GM12874 (cell line): ENCODE measurements around the gene EPDR1.

Experiments
- CTCF ChIP-seq: IDR thresholded peaks from 2 replicates; pipeline ENCODE4 v1.5.1; 2011; ENCODE audit warnings: low read depth, mild to moderate bottlenecking, control low read depth, low read length, moderate library complexity; ENCODE audit not compliant: insufficient read depth

Gene EPDR1

GRCh38 chr7:37964196-37964595 is 43.8 kb downstream of the EPDR1 start:
- no peak for TF ChIP-seq CTCF

GRCh38 chr7:37970211-37970610 is 49.8 kb downstream of the EPDR1 start:
- TF ChIP-seq CTCF, result no peak

GRCh38 chr7:37971491-37971890 is 51.1 kb downstream of the EPDR1 start:
- no peak for TF ChIP-seq CTCF

- no peak for TF ChIP-seq CTCF
Observed at GRCh38 chr7:37973915-37974314, 53.5 kb downstream of the EPDR1 start.

GRCh38 chr7:37974711-37975110 is 54.3 kb downstream of the EPDR1 start:
- TF ChIP-seq CTCF, result no peak

- no peak for TF ChIP-seq CTCF
Observed at GRCh38 chr7:37977243-37977642, 56.8 kb downstream of the EPDR1 start.

- TF ChIP-seq CTCF, result no peak
Observed at GRCh38 chr7:37981664-37982063, 61.2 kb downstream of the EPDR1 start.

GRCh38 chr7:37982423-37982822 is 62.0 kb downstream of the EPDR1 start:
- TF ChIP-seq CTCF, result no peak
